Activated CD4-positive, alpha-beta T cell treated with anti-CD3 and anti-CD28 coated beads, Interleukin-2, amount 50 U/mL, for 48 hours (primary cell): ENCODE data around the gene KLB.

ENCODE experiments used
- DNase-seq, 2 experiments: peaks; one replicate each; pipeline ENCODE4 v3.0.0-alpha.2; 2020

The KLB gene

GRCh38 chr4:39466747-39467146, 60.0 kb downstream of the KLB start:
- no peak for DNase-seq

DNA sequence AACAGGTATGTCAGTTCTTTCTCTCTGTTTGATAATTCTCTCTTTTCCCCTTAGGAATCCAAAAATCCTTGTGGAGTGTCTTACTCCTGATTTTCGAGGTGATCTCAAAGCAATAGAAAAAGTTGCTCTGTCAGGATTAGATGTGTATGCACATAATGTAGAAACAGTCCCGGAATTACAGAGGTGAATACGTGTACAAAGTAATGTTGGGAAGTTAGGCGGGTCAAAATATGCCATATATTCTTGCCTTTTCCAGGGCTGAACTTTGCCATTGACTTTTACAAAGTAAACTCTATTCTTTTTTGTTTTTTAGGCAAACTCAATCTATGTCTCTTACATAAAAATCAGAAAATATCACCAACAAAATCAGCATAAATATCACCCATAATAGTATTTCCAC, 60.7 kb downstream of the KLB start:
- DNase-seq: no peak

GRCh38 chr4:39469429-39470077, 62.8 kb downstream of the KLB start:
- no peak for DNase-seq

DNA sequence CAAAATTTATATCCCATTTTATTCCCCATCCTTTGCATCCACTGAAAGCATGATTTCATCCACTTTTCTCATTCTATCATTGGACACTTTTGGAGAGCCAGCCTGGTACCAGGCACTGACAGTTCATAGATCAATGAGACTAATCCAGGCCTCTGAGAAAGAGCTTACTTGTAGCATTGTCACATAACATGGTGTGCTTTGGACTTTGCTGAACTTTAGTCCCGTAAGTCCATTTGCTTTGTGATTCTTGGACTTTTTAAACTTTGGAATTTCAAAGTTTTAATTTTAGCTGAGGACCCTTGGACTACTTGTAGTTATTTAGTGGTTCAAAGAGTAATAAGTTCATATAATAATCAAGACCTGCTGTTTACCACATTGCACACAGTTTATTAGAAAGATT, 63.7 kb downstream of the KLB start:
- DNase-seq: no peak

DNA sequence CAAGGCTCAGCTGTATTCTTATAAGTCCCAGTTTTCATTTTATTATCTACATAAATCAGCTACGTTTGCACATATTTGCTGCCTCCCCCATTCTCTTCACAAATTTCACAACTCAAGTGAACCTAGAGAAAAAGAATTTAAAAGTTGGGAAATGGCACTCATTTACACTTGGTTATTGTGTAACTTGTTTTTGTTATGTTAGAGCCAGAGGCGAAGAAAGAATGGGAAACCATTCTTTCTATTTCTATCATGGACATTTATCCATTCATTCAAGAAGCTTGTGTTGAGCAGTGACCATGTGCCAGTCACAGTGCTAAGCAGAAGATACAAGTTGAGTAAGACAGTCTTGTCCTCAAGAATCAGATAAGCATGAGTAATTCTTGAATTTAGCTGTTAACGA, 65.7 kb downstream of the KLB start:
- no peak for DNase-seq

DNA sequence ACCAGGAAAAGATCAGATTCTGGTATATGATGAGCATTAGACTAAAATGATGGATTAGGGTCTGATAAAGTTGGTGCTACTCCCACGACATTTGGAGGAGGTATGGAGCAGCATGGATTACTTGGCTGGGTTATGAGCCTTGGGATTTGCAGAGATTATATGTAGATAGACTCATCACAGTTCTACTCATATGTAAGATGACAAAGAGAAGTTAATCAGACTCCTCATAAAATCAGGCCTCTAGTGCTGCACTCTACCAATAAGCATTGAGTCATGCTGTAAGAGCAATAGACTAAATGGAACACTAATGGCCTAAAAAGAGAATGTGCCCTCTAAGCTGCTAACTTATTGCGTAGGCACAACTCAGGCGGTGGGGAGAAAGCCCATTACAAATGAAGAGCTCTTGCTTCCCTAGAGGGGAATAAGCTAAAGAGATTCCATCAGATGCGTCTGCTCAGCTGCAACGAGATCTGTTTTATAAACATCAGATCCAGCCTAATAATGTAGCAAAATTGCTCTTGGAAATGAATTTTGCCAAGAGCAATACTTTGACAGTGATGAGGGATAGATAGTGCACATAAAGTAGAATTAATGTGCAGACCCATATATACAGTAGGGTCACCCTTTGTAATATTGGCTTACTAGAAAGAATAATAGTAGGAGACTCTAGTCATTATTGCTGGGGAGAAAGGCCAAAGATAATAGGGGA, 69.6 kb downstream of the KLB start:
- no peak for DNase-seq

GRCh38 chr4:39480251-39480650, 73.5 kb downstream of the KLB start:
- no peak for DNase-seq

DNA sequence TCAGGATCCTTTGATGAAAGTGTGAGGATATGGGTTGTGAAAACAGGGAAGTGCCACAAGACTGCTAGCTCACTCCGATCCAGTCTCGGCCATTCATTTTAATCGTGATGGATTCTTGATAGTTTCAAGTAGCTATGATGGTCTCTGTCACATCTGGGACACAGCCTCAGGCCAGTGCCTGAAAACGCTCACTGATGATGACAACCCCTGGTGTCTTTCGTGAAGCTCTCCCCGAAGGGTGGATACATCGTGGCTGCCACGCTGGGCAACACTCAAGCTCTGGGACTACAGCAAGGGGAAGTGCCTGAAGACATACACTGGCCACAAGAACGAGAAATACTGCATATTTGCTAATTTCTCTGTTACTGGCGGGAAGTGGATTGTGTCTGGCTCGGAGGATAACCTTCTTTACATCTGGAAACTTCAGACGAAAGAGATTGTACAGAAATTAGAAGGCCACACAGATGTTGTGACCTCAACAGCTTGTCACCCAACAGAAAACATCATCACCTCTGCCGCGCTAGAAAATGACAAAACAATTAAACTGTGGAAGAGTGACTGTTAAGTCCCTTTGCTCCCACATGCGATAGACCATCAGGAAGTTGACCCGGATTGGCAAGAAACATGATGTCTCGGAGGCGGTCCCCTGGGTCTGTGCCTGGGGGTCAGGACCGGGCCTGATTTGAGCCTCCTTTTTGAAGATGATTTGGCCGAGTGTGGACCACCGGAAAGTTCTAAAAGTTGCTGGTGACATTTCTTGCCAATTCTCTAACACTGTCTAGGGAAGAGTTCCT, 74.4 kb downstream of the KLB start:
- DNase-seq: no peak

DNA sequence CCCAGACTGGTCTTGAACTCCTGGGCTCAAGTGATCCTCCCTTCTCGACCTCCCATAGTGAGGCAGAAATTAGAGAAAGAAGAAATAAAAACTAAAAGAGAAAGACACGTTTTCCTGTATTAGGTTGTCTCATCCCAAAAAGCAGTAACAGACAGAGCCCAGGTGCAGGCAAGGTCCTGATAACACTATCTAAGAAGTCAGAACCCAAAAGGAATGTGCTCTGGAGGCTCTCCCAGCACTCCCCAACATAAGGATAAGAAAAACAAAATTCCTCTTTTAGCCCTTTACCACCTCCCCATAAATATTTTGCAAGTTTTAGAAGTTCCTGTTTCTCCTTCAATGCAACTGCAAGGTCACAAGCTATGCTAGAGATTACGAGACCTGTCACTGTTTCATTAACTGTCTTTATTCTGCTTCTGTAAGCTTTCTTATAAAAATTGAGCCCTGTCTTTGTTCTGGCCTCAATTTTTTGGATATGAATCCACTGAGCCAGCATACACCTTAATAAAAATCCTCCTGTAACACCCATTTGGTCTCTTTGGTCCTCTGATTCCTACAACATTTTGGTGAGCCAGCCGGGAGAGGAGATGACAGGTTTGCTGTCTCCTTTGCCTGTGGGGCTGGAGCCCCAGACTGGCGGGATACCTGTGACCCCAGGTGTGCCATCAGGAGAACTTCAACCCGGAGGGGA, 78.0 kb downstream of the KLB start:
- DNase-seq: no peak

GRCh38 chr4:39486221-39486804, 79.6 kb downstream of the KLB start:
- no peak for DNase-seq

- DNase-seq: no peak
These were observed 83.6 kb downstream of the KLB start for GRCh38 chr4:39490322-39490721.

GRCh38 chr4:39494354-39494753, 87.6 kb downstream of the KLB start:
- DNase-seq: no peak

DNA sequence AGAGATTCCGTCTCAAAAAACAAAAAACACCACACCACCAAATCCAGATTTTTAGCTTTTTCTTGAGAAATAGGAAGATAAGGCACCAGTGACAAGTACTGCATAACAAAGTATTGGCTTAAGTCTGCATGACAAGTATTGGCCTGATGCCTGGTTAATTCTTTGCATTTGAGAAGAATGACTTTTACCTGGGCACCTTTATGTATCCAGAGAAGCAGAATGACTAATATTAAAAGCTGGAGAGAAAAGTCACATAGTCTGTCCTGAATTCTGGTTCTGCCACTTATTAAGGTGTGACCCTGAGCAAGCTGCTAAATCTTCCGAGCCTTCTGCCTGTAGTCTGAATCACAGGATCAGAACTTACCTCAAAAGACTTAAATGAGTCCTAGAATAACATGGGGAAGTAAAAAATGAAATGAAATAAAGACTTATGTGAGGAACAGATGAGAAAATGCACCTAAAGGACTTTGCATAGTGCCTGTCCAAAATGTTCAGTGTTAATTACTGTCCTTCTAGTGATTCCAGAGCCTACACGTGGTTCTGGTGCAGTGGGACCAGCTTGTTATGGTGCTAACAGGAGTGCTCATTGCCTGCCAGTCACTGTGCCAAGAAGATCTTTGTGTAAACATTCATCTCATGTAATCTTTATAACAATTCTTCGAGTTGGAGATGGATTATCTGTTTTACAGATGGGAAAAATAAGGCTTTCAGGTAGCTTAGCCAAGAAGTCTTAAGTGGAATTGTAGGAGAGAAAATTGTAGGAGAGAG, 88.9 kb downstream of the KLB start:
- no peak for DNase-seq

DNA sequence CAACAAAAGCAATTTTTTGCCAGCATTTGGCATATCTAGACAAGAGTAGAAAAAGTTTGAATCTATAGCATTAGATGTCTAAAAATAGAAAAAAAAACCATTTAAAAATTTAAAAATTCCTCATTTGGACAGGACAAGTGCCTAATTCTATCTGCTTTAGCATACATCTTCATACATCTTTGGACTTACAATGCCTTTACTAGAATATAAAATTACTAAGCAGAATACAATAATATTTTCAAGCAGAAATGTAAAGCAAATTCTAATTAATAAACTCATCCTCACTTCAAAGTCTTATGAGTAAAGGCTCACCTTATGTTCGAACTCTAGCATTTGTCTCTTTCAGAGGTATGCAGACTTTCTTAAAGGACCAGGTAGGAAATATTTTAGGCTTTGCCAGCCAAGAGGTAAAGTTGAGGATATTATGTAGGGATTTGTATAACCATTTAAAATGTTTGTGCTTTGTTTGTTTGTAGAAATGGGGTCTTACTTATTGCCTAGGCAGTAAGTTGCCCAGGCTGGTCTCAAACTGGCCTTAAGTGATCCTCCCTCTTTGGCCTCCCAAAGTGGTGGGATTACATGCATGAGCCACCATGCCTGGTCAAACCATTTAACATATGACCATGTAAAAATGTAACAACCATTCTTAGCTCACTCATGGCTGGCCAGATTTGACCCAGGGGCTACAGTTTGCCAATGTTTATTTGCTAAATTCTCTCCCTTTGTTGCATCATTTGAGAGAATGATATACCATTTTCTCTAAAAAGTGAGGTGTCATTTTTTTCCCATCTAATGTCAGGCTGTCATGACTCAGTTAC, 91.4 kb downstream of the KLB start:
- DNase-seq: no peak

GRCh38 chr4:39498727-39499020, 91.9 kb downstream of the KLB start:
- no peak for DNase-seq
